HG02981 (cell line): Measurements from ENCODE around the gene KDM2A.

ENCODE experiments used
- ATAC-seq: cut with Tn5 transposase; IDR thresholded peaks from one replicate; pipeline ENCODE4 v1.9.1; 2021; ENCODE audit warnings: mild to moderate bottlenecking, moderate library complexity; ENCODE audit not compliant: unreplicated experiment

KDM2A gene

DNA sequence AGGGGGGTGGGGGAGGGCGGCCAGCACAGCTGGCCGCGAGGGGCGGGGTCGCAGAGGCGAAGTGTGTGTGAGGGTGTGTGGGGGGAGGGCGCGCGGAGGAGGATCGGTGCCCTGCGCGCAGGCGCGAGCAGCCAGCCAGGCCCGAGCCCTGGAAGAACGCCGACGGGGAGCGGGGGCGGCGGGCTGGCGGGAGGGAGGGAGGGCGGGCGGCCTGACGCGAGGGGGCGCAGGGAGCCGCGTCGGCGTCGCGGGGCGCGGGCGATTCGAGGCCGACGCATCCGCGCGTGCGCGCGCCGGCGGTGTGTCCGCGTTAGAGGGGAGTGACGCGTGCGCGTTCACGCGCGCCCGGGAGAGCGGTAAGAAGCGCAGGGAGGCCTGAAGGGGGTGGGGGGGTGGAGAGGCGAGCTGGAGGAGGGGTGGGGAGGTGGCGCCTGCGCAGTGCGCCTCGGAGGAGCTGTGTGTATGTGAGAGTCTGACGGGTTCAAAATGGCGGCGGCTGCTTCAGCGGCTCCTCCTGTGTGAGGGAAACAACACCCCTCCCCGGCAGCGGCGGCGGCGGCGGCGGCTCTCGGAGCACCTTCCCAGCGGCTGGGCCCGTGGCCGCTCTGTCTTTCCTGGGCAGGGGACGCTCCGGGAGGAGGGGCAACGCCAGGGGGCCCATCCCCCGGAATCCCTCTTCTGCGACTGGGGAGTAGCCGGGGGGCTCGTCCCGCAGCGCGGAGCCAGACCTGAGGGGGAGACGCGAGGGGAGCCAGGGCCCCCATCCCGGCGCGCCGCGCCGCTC, at the start of gene KDM2A:
KDM2A (plus strand) TSS at position 463 of the 784 bp plus-strand sequence. CDS start 2,054 bp downstream, outside the sequence.
- ATAC-seq, result peak; percentile 67

DNA sequence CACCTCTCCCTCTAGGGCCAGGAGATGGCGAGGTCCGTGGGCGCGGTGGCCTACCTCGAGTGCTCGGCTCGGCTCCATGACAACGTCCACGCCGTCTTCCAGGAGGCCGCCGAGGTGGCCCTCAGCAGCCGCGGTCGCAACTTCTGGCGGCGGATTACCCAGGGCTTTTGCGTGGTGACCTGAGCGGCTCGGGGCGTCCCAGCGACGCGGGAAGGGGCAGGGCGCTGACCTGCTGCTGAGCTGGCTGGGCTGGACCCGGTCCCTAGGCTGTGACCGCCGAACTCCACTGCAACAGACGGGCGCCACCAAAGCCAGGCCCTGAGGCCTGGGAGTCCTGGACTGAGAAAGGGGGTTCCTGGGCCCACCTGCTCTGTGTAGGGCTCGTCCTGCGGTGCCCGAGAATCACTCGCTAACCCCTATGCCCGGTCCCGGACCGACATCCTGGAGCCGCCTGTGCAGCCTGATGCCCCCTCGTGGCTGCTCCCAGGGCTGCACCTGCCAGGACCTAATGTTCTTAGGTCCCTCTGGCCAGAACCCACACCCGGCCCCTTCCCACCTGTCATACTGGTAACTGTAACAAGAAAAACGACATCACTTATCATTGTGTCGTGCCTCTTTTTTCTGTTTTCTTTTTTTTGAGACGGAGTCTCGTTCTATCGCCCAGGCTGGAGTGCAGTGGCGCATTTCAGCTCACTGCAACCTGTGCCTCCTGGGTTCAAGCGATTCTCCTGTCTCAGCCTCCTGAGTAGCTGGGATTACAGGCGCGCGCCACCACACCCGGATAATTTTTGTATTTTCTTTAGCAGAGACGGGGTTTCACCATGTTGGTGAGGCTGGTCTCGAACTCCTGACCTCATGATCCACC, 47.4 kb upstream of the KDM2A start:
- peak; percentile 53 for ATAC-seq

DNA sequence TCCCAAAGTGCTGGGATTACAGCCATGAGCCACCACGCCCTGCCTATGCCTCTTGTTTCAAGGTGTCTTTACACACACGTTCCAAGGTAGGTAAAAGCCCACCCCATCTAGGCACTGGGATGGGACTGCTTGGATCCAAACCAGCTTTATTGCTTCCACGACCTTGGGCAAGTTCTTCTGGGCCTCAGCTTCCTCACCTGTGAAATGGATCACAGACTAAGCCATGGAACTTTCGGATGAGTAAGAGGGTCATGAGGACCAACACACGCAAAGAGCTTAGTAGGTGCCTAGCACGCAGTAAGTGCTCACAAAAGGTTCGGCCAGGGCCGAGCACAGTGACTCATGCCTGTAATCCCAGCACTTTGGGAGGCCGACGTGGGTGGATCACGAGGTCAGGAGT, 46.8 kb upstream of the KDM2A start:
- no peak for ATAC-seq

DNA sequence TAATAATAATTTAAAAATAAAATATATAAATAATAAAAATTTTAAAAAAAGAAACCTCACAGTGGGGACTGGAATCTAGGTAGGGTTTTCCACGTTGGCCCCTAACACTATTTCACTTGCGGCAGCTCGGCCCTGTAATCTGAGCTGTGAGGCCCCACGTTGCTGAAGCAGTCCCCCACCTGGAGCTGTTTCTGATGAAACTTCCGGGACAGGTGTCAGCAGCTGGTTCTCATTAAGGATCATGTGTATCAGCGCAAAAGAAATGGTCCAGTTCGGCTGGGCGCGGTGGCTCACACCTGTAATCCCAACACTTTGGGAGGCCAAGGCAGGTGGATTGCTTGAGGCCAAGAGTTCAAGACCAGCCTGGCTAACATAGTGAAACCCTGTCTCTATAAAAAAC, 45.2 kb upstream of the KDM2A start:
- ATAC-seq, result no peak

DNA sequence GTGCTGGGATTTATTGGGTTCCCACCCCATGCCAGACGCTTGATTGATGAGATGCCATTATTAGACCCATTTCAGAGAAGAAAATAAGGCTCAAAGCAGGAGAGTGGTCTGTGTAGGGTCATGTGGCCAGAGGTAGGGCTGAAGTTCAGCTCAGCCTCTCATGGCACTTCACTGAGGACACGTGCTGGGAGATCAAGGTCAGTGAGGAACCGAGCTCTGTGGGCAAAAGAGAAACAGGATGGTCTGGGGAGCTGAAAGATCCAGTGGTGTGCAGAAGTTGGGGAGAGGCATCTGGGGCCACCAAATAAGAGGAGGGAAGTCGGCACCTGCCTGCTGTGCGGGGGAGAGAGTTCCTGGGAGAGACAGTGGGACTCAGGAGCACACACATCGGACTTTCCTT, 42.9 kb upstream of the KDM2A start:
- no peak for ATAC-seq

DNA sequence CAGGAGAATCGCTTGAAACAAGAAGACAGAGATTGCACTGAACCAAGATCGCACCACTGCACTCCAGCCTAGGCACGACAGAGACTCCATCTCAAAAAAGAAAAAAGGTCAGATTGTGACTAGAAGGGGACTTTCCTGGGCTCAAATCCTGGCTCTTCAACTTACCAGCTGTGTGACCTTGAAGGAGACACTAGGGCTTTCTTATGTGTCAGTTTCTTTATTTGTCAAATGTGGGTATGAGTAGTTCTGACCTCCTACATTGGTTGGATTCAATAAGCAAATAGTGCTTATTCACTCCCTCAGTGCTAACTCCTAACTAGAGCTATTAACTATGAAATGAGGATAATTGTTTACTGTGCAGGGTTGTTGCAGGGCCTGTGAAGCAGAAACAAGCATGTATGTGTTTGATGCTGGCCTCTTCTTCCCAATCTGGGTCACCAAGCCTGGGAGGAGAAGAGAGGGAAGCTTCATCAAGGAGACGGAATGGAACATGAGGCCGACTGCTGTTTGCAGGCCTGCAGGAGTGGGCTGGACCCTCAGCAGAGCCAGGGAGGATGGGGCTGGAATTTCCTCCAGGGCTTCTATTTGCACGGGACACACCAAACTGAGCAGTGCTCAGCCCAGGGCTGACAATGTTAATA, 39.9 kb upstream of the KDM2A start:
- ATAC-seq, result no peak

DNA sequence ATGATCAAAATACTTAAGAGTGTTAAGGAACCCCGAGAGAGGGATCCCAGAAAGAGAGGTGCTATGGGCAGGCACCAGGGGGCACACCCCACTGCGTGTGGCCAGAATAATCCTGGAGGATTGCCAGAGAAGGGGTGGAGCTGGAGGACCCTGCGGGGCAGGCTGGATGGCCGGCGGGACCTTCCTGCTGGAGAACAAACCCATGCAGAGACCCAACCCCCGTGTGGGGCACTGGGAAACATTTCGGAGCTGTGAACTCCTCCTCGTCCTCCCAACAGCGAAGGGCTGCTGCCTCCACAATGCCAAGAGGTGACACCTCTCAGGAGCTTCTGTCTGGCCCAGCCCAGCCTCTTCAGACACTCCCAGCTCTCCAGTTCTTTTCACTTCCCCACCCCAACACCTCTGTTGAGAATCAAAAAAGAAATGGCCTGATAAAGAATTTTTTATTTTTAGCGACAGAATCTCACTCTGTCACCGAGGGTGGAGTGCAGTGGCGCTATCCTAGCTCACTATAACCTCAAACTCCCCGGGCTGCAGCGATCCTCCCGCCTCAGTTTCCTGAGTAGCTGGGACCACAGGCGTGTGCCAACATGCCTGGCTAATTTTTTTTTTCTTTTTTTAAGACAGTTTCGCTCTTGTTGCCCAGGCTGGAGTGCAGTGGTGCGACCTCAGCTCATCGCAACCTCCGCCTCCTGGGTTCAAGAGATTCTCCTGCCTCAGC, 36.8 kb upstream of the KDM2A start:
- ATAC-seq, result no peak

DNA sequence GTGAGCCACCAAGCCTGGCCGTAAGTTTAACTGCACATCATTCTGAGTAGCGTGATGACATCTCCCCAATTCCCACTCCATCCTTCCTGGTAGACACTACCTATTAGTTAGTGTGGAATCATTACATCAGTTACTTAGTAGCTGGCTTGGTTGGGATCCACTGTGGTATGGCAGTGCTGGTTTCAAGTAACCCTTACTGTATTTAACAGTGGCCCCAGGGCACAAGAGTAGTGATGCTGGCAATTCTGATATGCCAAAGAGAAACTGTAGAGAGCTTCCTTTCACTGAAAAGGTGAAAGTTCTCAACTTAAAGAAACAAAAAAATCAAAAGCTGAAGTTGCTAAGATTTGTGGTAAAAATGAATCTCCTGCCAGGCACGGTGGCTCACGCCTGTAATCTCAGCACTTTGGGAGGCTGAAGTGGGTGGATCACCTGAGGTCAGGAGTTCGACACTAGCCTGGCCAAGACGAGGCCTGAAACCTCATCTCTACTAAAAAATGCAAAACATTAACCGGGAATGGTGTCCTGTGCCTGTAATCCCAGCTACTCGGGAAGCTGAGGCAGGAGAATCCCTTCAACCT, 35.2 kb upstream of the KDM2A start:
- no peak for ATAC-seq

DNA sequence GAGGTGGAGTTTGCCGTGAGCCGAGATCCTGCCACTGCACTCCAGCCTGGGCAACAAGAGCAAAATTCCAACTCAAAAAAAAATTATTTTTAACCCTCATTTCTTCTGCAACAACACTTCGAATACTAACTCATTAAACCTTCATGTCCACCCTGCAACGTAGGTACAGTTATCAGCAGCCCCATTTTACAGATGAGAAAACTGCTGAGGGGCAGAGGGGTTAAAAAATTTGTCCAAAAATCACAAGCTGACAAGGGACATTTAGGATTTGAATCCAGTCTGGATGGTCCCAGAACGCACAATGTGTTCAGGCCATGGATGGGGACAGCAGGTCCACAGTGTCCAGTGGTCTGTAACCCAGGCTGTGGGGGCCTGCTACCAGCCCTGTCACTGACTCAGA, 33.4 kb upstream of the KDM2A start:
- no peak for ATAC-seq

DNA sequence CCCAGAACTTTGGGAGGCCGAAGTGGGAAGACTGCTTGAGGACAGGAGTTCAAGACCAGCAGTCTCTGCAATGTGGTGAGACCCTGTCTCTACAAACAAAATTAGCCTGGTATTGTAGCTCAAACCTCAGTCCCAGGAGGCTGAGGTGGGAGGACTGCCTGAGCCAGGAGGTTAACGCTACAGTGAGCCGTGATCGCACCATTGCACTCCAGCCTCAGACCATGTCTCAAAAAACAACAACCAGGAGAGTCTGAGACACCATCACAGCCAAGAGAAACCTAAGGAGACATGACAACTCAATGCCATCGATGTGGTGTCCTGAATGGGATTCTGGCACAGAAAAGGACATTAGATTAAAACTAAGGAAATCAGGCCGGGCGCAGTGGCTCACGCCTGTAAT, 28.3 kb upstream of the KDM2A start:
- no peak for ATAC-seq

DNA sequence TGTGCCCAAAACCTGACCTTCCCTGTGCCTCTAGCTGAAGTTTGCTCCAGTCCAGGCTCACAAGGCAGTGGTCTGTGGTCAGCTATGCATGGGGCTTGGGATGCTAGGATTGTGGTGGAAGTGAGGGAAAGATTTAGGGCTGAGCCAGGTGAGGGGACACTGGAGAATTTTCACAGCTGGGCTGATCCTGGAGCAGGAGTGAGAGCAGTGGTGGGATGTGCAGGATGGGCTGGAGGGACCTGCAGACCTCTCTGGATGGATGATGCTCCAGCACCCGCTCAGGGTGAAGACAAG, 23.9 kb upstream of the KDM2A start:
- ATAC-seq, result no peak

DNA sequence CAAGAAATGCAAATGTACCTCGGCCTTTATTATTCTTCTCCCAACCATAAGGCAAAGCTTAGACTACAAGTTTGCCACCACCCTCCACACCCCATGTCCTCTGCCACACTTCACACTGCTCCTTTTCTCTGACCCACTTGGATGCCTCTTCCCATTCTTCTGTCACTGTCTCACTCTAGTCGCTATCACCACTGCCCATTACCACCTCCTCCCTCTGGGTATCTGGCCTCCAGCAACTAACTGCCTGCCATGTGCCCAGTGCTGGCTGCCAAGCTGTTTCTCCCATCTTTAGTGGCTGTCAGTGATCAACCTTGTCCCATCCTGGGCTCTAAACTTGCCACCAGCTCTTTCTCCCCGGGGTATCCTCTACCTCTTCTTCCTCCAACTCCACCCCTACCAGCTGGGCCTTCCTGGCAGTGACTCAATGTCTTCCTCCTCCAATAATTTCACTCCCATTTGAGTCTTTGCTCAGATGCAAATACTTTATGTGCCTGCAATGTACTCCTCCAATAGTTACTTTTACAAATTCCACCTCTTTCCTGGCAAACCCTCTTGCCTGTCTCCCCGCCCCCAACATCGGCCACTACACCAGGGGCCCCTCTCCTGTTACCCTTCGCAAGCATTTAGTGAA, 20.1 kb upstream of the KDM2A start:
- no peak for ATAC-seq

DNA sequence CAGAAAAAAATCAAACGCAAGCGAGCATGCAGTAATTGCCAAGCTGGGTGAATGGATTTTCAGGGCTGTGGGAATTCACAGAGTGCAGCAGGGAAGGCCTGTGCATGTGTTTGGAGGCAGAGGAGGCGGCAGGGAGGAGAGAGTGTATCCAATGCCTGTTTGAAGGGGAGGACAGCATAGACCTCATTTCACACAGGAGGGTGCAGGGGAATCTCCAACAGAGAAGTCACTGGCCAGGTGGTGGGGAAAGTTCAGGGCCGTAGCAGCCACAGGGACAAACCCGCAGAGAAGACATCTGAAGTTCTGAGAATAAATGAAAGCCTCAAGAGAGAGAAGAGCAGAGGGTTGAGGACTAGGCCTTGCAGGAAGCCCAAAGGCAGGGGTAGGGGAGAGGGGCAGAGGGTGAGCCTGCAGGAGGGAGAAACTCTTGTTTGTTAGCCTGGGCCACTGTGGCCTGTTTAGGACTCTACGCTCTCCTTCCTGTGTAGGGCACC, 19.2 kb upstream of the KDM2A start:
- ATAC-seq, result no peak

DNA sequence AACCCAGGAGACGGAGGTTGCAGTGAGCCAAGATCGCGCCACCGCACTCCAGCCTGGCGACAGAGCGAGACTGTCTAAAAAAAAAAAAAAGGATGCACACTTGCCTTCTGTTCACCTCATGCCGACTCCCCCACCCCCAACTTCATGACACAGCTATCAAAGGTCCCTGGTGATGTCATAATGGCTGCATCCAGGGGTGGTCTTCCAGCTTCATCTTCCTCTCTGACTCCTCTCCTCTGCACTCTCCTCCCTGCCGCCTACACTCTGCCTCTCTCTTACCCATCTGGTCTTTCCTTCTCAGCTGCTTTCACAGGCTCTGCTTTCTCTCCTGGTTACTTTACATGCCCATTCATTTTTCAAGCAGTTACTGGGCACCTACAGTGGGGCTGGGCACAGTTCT, 16.4 kb upstream of the KDM2A start:
- ATAC-seq, result no peak

DNA sequence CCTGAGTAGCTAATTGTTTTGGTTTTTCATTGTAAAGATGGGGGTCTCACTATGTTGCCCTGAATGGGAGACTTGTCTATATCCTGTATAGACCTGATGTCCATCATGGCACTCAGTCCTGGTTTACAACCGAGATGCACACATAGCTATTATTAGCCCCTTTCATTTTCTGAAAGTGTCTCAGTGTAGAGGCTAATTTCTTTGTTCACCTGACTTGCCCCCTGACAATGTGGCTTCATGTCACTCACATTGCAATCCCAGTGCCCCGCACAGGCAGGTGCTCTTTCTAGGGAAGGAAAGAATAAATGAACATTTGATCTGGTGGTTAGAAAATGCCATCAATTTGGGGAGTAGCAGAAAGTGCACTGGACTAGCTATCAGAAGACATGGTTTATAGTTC, 13.1 kb upstream of the KDM2A start:
- no peak for ATAC-seq

DNA sequence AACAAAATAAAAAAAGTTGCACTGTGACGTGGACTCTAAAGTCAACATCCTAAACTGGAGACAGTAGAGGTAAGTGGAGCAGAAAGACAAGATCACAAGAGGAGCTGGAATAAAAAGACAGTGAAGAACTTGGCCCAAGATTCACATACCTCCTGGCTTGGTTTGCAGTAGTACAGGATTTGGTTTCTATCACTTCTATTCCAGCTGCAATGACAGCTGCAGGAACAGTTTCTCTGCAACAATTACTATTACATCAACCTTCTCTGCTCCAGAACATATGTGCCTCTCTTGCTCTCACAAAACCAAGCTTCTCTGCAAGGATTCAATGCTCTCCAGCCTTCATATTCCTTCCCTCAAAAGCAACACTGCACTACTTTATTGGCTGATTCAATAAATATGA, 7.8 kb upstream of the KDM2A start:
- ATAC-seq, result no peak

DNA sequence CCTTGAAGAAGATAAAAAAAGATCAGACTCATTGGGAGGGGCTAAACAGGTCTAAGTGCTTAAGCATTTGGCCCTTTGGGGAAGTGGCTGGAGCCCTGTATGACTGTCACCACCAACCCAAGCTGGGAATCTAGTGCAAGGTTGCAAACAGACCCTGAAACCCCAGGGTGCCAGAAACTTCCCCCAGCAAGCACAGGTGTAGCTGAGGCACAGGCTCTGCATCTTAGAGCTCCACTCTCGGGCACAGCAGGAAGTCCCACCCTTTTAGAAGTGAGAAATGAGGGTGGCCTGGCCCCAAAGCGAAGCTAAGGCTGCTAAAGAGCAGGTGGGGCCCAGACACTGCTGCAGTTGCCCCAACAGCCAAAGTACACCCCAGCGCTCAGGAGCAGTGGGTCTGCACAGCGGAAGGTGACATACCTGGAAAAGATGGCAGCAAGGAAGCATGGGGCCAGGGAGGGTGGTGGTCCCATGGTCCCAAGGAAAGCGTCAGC, 5.8 kb upstream of the KDM2A start:
- ATAC-seq, result no peak

DNA sequence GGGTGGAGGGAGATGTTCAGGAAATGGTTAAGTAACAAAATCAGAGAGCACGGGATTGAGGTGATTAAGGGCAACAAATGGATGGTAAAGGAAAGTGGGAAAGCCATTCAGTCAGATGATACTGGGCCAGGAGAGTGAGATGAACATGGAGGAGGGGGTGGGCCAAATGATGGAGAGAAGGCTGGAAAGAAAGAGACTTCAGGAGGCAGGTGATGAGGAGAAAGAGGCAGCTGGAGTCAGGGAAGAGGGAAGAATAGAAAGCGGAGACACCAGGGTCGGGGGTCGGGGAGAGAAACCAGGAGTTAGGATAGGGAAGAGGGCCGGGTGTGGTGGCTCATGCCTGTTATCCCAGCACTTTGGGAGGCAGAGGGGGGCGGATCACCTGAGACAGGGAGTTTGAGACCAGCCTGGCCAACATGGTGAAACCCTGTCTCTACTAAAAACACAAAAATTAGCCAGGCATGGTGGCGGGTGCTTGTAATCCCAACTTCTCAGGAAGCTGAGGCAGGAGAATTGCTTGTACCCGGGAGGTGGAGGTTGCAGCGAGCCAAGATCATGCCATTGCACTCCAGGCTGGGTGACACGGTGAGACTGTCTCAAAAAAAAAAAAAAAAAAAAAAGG, 4.7 kb upstream of the KDM2A start:
- ATAC-seq, result no peak

DNA sequence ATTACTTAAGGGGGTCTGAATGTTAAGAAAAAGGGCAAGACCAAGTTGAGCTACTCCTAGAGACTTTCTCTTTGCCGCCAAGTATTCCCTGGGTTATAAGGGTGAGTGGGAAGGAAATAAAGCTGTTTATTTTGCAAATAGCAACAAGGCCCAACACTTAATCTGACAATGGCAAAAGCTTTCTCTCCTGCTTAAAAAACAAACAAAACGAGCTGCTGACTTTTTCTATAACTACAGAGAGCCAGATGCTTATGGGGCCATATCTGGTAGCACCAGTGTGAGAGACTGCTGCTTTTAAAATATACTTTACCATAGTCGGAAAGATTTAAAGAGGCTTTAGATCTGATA, 2.3 kb upstream of the KDM2A start:
- ATAC-seq, result no peak

DNA sequence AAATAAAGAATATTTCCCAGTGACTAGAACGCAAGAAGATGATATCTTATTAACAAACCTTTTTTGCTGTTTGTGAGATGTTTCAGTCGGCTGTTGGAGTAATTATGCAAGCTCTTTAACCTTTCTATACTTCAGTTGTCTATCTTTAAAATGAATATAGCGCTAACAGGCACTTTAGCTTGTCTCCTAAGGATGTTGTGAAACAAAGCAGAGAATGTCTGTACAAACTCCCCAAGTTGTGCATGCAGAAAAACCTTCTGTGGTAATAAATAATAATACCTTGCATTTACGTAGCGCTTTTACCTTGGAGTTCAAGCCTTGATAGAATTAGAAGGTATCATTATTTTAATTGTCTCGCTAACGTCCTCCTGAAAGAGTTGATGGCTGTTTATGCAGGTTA, 1.9 kb upstream of the KDM2A start:
- ATAC-seq, result no peak
